Keratinocyte (primary cell): ENCODE measurements around the gene PARD3. TPM values are rescaled to one million over a fixed set of nuclear protein-coding genes. Genes with fewer than 3 reads are reported as not detected.

Experiments used
- DNase-seq: peaks from one replicate; pipeline ENCODE4 v3.0.0-alpha.2; 2011; ENCODE audit warnings: low read depth, missing footprints, low spot score
- FAIRE-seq: peaks from 2 replicates; lab custom pipeline; 2011; peaks lifted over from hg19 to GRCh38; lab: Jason Lieb, UNC
- H2AFZ ChIP-seq: 2 replicates; pipeline ENCODE4 v1.6.0; 2012; ENCODE audit warnings: low read length, control low read depth, inconsistent platforms; ENCODE audit not compliant: control insufficient read depth
- H3K27ac ChIP-seq: 2 replicates; pipeline ENCODE4 v1.5.1; 2011; ENCODE audit warnings: low read length; ENCODE audit not compliant: control insufficient read depth, insufficient read depth
- H3K27me3 ChIP-seq: 3 replicates; pipeline ENCODE4 v1.6.0; 2011; ENCODE audit warnings: low read length; ENCODE audit not compliant: control insufficient read depth, insufficient read depth; ENCODE audit errors: extremely low read depth
- H3K36me3 ChIP-seq, 2 experiments: 2 replicates in 1 of 2; 3 replicates in 1 of 2; pipeline ENCODE4 v1.5.1; 2011; ENCODE audit warnings: low read length in 2 of 2, mild to moderate bottlenecking in 1 of 2; ENCODE audit not compliant: control insufficient read depth in 2 of 2, insufficient read depth in 2 of 2; ENCODE audit errors: extremely low read depth in 1 of 2
- H3K4me1 ChIP-seq: 3 replicates; pipeline ENCODE4 v1.5.1; 2011; ENCODE audit warnings: low read length; ENCODE audit not compliant: control insufficient read depth, insufficient read depth; ENCODE audit errors: extremely low read depth
- H3K4me2 ChIP-seq: 3 replicates; pipeline ENCODE4 v1.6.0; 2011; ENCODE audit warnings: low read depth, low read length; ENCODE audit not compliant: control insufficient read depth, insufficient read depth; ENCODE audit errors: extremely low read depth
- H3K4me3 ChIP-seq, 3 experiments: fragments of 200-600 bp in 1 of 3; sonication (generic) in 1 of 3; 2 replicates in 2 of 3; 3 replicates in 1 of 3; pipeline ENCODE4 v1.5.1; 2011 to 2016; ENCODE audit warnings: low read length in 3 of 3, mild to moderate bottlenecking in 3 of 3, control low read depth in 2 of 3, inconsistent platforms in 1 of 3, low read depth in 1 of 3, mixed read lengths in 1 of 3, mixed run types in 1 of 3, moderate library complexity in 1 of 3; ENCODE audit not compliant: control insufficient read depth in 2 of 3, insufficient read depth in 2 of 3; ENCODE audit errors: extremely low read depth in 1 of 3
- H3K79me2 ChIP-seq: 2 replicates; pipeline ENCODE4 v1.6.0; 2012; ENCODE audit warnings: low read length; ENCODE audit not compliant: control insufficient read depth, insufficient read depth
- H3K9ac ChIP-seq: 3 replicates; pipeline ENCODE4 v1.6.0; 2011; ENCODE audit warnings: low read length; ENCODE audit not compliant: control insufficient read depth, insufficient read depth; ENCODE audit errors: extremely low read depth
- H3K9me1 ChIP-seq: 3 replicates; pipeline ENCODE4 v1.6.0; 2011; ENCODE audit warnings: low read length; ENCODE audit not compliant: control insufficient read depth, insufficient read depth; ENCODE audit errors: extremely low read depth
- H3K9me3 ChIP-seq: 2 replicates; pipeline ENCODE4 v1.5.1; 2012; ENCODE audit warnings: low read depth, low read length; ENCODE audit not compliant: control insufficient read depth
- H4K20me1 ChIP-seq: 3 replicates; pipeline ENCODE4 v1.6.0; 2011; ENCODE audit warnings: low read length; ENCODE audit not compliant: control insufficient read depth, insufficient read depth; ENCODE audit errors: extremely low read depth
- EZH2 ChIP-seq: IDR thresholded peaks from one replicate; pipeline ENCODE4 v1.6.1; 2012; ENCODE audit warnings: inconsistent platforms, mild to moderate bottlenecking, low read length, moderate library complexity
- dilution Hi-C: fragments of 300-500 bp; cut with MboI; formaldehyde crosslinking; loops from one replicate; pipeline ENCODE4 v1.7.0; 2020; ENCODE audit warnings: low sequenced_read_pairs; ENCODE audit not compliant: extremely low pct_ligation_motif_present
- polyA plus RNA-seq, 5 experiments: library from polyadenylated mRNA; depleted of rRNA in 3 of 5; stranded (reverse) in 3 of 5; stranded (forward) in 1 of 5; unstranded in 1 of 5; fragments of >200 nt; gene quantifications; 1 replicate in 1 of 5; 2 replicates in 3 of 5; 3 replicates in 1 of 5; pipeline versions ENCODE4 v1.2.1 to v1.2.3, GENCODE V29; 2011 to 2012; ENCODE audit warnings: missing spikeins in 2 of 5, low read depth in 1 of 5, low replicate concordance in 1 of 5
- TF ChIP-seq, protein P1 (sequence below), 3 experiments: IDR thresholded peaks in 1 of 3; conservative IDR thresholded peaks in 1 of 3; optimal IDR thresholded peaks in 1 of 3; 2 replicates in 2 of 3; 3 replicates in 1 of 3; pipeline versions ENCODE3 to v1.5.1; 2011; ENCODE audit warnings: low read length in 3 of 3, mild to moderate bottlenecking in 3 of 3, moderate library complexity in 2 of 3, control low read depth in 1 of 3, inconsistent platforms in 1 of 3; ENCODE audit not compliant: insufficient read depth in 2 of 3; ENCODE audit errors: extremely low read depth in 1 of 3

The PARD3 gene
- polyA plus RNA-seq, 1 donor (not counting 4 experiments of a cell fraction or from before 2014, with no cell fraction given) = 46.4 TPM

- Histone ChIP-seq H3K79me2 (peaks cover 65% of the 10 kb centered on the region), H3K9me3 (no peaks in the 10 kb centered on the region), H2AFZ (no peak overlapping the region), H3K9me1 (peaks cover 2% of the 10 kb centered on the region), H3K9ac (no peak overlapping the region), H3K27me3 (no peaks in the 10 kb centered on the region), H4K20me1 (peaks cover 4% of the 10 kb centered on the region), H3K4me2 (peak overlapping the region; percentile 97), H3K4me3 (peak overlapping the region in 1 of 3 experiments; percentile 77), H3K4me1 (peaks cover 36% of the 10 kb centered on the region), H3K27ac (no peak overlapping the region), H3K36me3 (no peaks in the 10 kb centered on the region)
- DNase-seq = no peak
- FAIRE-seq = no peak
- dilution Hi-C loops = no loop called here
- TF ChIP-seq, protein P1, sequence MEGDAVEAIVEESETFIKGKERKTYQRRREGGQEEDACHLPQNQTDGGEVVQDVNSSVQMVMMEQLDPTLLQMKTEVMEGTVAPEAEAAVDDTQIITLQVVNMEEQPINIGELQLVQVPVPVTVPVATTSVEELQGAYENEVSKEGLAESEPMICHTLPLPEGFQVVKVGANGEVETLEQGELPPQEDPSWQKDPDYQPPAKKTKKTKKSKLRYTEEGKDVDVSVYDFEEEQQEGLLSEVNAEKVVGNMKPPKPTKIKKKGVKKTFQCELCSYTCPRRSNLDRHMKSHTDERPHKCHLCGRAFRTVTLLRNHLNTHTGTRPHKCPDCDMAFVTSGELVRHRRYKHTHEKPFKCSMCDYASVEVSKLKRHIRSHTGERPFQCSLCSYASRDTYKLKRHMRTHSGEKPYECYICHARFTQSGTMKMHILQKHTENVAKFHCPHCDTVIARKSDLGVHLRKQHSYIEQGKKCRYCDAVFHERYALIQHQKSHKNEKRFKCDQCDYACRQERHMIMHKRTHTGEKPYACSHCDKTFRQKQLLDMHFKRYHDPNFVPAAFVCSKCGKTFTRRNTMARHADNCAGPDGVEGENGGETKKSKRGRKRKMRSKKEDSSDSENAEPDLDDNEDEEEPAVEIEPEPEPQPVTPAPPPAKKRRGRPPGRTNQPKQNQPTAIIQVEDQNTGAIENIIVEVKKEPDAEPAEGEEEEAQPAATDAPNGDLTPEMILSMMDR (optimal IDR thresholded peaks at IDR 0.05 in 1 of 3, IDR thresholded peaks at IDR 0.05 in 1 of 3, conservative IDR thresholded peaks at IDR 0.05 in 1 of 3; ENCODE audit: extremely low read depth in 1 of 3, insufficient read depth in 2 of 3, low read length in 3 of 3) = no peak
- TF ChIP-seq EZH2 = no peak
Measured at GRCh38 chr10:34812771-34813170, 2.3 kb downstream of the PARD3 start.

DNA sequence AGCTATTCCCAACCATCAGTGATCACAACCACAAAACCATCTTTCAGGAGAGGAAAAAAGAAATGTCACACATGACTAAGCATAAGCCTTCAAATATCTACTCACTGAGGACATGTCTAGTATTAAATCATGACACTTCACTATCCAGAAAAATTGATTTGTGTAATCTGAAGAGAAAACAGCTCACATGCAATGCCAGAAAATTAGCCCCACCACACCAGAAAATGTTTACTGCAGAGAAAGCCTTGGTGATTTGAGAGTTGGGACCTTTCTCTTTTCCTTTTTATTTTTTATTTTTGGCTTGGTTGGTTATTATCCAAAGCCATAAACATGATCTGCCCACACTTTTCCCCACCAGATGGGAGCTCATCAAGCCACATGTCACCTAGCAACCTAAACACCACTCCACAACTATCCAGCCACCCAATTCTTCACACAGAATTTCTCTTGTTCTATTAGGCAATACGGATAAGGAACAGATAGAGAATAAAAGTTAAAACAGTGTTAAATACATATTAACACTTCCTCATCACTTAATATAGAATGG, 3.1 kb downstream of the PARD3 start:
- Histone ChIP-seq H4K20me1 (peaks cover 4% of the 10 kb centered on the region), H2AFZ (no peak overlapping the region), H3K9me3 (no peaks in the 10 kb centered on the region), H3K27me3 (no peaks in the 10 kb centered on the region), H3K4me3 (no peak overlapping the region), H3K9ac (no peak overlapping the region), H3K9me1 (peaks cover 2% of the 10 kb centered on the region), H3K4me2 (no peak overlapping the region), H3K27ac (no peak overlapping the region), H3K36me3 (no peaks in the 10 kb centered on the region), H3K79me2 (peaks cover 73% of the 10 kb centered on the region), H3K4me1 (peaks cover 36% of the 10 kb centered on the region)
- DNase-seq = no peak
- TF ChIP-seq, protein P1 (optimal IDR thresholded peaks at IDR 0.05 in 1 of 3, IDR thresholded peaks at IDR 0.05 in 1 of 3, conservative IDR thresholded peaks at IDR 0.05 in 1 of 3; ENCODE audit: extremely low read depth in 1 of 3, insufficient read depth in 2 of 3, low read length in 3 of 3) = no peak
- TF ChIP-seq EZH2 = no peak
- FAIRE-seq = no peak
- dilution Hi-C loops = no loop called here
